NCI-H1105 (cell line): ENCODE measurements around the gene RPS6KA4.

ENCODE experiments used
- DNase-seq: peaks from one replicate; lab custom pipeline; 2025; lab: John Stamatoyannopoulos, UW

RPS6KA4 gene

DNA sequence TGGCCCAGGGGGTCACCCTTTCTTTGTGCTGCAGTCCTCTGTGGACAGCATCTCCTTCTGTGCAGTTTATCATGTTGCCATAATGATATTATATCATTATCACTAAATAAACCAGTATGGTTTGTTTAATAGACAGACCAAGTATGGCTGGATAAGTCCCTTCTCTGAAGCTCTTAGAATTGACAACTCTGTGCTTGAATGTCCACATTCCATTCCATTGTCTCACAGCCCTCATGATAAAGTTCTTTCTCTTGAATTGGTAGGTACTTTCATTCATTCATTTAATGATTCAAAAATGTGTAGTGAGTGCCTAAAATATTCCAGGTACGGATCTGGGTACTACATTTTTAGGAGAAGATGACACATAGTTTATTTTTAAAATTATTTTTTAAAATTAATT lies 7.8 kb downstream of the RPS6KA4 start:
- no peak for DNase-seq

DNA sequence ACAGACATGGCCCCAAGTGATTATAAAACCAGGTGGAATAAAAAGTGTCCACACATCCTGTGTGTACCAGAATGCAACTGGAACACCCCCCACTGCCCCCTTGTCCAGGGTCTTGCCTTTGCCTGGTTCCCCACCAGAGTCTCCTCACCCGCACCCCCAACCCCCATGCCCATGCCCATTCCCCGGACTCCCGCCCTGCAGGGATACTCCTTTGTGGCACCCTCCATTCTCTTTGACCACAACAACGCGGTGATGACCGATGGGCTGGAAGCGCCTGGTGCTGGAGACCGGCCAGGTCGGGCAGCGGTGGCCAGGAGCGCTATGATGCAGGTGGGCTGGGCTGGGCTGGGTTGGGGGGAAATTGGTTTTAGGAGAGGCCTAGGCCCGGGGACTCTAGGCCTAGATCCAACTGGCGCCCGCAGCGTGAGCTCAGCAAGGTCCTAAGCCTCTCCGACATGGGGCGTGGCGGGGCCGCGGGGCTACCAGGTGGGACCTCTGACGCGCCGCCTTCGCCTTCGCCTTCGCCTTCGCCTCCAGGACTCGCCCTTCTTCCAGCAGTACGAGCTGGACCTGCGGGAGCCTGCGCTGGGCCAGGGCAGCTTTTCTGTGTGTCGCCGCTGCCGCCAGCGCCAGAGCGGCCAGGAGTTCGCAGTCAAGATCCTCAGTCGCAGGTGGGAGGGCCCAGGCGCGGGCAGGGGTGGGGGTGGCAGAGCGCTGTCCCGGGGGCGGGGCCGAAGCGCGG lies 9.1 kb downstream of the RPS6KA4 start:
- DNase-seq, result no peak

DNA sequence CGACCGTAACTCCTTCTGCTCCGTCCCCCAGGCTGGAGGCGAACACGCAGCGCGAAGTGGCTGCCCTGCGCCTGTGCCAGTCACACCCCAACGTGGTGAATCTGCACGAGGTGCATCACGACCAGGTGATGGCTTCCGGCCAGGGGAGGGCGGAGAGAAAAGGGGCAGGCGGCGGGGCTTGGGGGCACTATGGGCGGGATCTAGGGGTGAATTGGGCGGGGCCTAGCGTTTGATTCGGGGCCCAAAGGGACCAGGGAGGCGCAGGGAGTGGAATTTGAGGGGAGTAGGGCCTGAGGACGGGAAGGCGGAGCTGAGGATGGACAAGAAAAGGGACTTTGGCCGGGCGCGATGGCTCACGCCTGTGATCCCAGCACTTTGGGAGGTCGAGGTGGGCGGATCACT lies 9.7 kb downstream of the RPS6KA4 start:
- DNase-seq, result no peak

- no peak for DNase-seq
Observed at GRCh38 chr11:64369440-64370421, 10.8 kb downstream of the RPS6KA4 start.

DNA sequence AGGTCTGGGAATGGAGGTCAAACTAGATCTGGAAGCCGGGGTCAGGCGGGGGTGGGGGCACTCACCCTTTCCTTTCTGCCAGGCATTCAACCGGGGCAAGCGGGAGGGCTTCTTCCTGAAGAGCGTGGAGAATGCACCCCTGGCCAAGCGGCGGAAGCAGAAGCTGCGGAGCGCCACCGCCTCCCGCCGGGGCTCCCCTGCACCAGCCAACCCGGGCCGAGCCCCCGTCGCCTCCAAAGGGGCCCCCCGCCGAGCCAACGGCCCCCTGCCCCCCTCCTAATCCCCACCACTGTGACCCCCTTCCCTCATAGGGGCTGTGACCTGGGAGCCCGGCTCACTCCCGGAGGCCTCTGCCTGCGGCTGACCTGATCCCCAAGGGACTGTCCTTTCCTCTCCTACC lies 12.2 kb downstream of the RPS6KA4 start:
- no peak for DNase-seq

DNA sequence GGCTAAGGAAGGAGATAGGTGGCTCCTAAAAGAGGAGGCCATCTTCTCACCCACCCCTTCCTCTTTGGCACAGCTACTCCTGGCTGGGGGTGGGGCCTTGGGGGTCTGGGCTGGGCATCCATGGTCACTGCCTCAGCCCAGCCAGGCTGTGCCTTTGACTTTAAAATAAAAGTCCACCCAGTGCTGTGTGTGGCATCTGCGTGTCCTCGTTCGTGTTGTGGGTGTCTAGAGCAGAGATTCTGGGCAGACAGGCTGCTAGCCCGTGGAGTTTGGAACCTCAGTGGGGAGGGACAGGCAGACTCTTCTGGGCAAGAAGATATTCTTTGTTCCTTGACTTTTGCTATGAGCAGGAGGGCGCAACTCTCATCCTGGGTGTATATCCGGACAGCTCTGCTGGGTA lies 13.1 kb downstream of the RPS6KA4 start:
- DNase-seq, result no peak

DNA sequence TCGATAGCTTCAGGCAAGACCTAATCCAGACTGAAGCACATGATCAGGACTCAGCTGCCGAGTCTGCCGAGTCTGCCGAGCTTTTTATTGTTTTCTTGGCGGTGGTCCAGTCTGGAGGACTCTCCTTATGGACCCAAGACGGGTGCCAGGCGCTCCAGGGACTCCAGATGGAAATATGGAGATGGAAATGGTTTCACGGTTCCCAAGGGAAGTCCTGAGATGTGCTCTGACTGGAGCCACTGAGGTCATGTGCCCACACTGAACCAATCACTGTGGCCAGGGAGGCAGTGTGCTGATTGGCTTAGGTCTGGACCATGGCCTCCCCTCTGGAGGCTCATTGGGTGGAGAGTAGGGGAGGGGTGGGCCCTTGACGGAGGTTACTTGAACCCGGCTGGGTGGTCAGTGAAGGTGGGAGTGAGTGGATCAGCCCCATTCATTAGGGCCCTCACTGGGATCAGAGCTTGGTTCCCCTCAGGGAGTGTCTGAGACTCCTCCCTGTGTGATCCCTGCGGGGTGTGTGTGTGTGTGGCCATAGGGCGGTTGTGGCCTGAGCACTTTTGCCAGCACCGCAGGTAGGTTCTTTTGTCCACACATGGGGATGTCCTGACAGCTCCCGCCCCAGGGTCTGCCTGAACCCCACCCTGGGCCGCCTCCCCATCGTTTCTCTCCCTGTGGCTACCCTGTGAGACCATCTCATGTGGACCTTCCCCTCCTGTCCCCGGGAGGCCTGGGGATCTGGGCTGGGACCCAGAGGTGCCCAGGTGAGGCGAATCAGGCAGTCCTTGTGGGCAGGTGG lies 14.0 kb downstream of the RPS6KA4 start:
- peak; percentile 98 for DNase-seq

DNA sequence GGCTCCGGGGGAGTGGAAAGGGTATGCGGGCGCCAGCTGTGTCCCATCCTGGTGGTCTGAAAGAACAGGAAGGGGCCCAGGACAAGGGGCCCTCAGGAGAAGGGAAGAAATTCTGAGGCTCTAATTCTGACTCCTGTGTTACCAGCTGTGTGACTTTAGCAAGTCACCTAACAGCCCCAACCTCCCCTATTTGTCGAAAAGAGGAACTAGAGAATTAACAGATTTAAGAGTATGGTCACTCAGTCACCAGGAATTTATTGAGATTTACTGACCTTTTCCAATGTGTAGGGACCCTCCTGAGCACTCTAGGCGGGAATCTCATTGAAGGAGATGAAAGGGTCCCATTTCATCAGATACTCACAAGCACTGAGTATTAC lies 14.6 kb downstream of the RPS6KA4 start:
- no peak for DNase-seq

- DNase-seq, result no peak
Observed at GRCh38 chr11:64376071-64376470, 17.1 kb downstream of the RPS6KA4 start.

- no peak for DNase-seq
Observed at GRCh38 chr11:64378335-64378880, 19.4 kb downstream of the RPS6KA4 start.

GRCh38 chr11:64379160-64379559 lies 20.2 kb downstream of the RPS6KA4 start:
- no peak for DNase-seq

GRCh38 chr11:64379817-64380709 lies 21.1 kb downstream of the RPS6KA4 start:
- no peak for DNase-seq

DNA sequence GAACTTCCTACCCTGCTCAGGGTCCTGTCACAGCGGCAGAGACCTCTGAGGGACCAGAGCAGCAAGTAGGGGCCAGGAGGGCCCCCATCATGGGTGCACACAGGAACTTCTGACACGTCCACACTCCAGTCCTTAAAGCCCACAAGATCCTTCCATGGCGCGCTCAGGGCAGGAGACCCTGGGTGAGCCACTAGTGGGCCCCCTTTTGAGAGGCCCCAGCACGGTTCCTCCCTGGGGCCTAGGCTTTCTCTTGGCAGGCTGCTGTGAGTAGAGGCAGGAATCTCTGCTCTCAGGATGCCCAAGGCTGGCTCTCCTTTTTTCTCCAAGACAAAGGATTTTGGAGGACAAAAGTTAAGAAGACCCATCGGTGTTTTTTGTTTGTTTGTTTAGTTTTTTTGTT lies 22.4 kb downstream of the RPS6KA4 start:
- no peak for DNase-seq

DNA sequence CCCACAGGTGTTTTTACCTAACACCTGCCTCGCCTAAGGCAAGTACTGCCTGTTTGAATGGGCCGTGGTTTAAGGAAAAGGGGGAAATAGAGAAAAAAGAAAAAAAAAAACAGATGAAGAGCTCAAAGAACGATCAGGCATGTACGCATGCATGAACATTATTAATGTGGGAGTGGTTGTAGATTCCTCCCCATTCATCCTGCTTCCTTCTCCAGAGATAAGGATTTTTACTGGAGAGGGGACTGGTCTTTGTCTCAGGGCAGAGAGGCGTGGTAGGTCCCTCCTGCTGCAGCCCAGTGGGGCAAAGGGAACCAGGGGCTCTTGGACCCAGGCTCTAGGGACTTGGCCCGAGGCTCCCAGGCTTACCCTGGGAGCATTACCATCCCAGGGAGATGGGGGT lies 23.1 kb downstream of the RPS6KA4 start:
- DNase-seq, result no peak

GRCh38 chr11:64382586-64382985 lies 23.6 kb downstream of the RPS6KA4 start:
- DNase-seq, result no peak

- no peak for DNase-seq
Observed at GRCh38 chr11:64383580-64383979, 24.6 kb downstream of the RPS6KA4 start.

DNA sequence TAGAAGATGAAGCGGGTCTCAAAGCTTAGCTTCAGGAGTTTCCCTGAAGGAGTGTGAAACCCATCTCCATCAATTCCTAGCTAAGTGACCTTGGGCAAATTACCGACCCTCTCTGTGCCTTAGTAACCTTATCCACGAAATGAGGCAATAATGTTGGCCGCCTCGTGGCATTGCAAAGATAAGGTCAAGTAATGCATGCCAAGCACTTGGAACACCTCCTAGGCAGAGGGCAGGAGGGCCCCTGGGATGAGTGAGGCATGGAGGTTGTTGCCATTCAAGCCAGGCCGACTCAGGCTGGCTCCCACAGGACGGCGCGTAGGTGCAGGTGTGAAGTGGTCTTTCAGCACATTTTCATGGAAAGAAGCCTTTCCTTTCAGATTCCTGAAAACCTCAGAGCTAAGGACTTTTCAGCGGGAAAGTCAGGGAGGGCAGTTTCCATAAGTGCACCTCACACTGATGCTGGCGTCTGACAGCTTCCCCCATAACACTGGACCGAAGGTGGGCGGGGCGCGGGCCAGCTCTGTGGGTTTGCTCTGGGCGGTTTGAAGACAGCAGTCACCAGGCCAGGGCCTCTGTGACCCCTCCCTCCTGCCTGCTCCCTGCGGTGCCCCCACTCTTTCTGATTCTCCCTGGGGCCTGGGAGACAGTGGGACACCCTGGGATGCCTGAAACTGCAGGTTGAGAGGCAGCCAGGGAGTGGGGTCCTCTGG lies 25.2 kb downstream of the RPS6KA4 start:
- no peak for DNase-seq

- DNase-seq, result no peak
Observed at GRCh38 chr11:64384981-64385944, 26.3 kb downstream of the RPS6KA4 start.
